SKM-1 (cell line): ENCODE results near the gene NEO1.

Source experiments
- DNase-seq: peaks from one replicate; lab custom pipeline; 2025; ENCODE audit not compliant: unreplicated experiment; lab: John Stamatoyannopoulos, UW

The NEO1 gene

GRCh38 chr15:73346735-73347312, 294.6 kb downstream of the NEO1 start:
- no peak for DNase-seq

- DNase-seq: no peak
Observed at GRCh38 chr15:73349191-73349590, 296.9 kb downstream of the NEO1 start.

GRCh38 chr15:73352082-73352481, 299.8 kb downstream of the NEO1 start:
- DNase-seq: no peak

- no peak for DNase-seq
Observed at GRCh38 chr15:73353734-73354133, 301.5 kb downstream of the NEO1 start.

GRCh38 chr15:73354241-73354640, 302.0 kb downstream of the NEO1 start:
- DNase-seq: no peak
